HFF-Myc (cell line): ENCODE results near the gene DSTN.

Experiments used
- DNase-seq: peaks from one replicate; pipeline ENCODE4 v3.0.0-alpha.2; 2011; ENCODE audit warnings: low read depth; ENCODE audit errors: extremely low read depth
- H3K4me3 ChIP-seq: replicated peaks from 2 replicates; pipeline ENCODE4 v1.5.1; 2011; ENCODE audit warnings: low read depth, mild to moderate bottlenecking, control low read depth, low read length
- TF ChIP-seq, protein P1 (sequence below): IDR thresholded peaks from 2 replicates; pipeline ENCODE4 v1.5.1; 2012; ENCODE audit warnings: mild to moderate bottlenecking, low read depth, low read length, control low read depth; ENCODE audit errors: missing control alignments

The DSTN gene

DNA sequence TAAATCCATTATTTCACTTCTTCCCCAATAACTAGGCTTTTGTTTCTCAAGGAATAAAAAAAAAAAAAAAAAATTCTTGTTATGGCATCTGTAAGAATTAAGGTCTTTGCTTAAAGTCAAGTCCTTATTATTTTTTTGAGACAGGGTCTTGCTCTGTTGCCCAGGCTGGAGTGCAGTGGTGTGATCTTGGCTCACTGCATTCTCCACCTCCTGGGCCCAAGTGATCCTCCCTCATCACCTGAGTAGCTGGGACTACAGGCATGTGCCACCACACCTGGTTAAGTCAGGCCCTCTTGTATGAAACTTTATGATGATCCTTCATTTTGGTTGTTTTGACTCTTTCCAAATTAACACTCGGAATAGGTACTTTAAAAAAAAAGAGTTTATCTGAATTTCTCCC is 17.3 kb downstream of the DSTN start:
- DNase-seq = no peak
- H3K4me3 ChIP-seq = no peak overlapping the region
- TF ChIP-seq, protein P1, sequence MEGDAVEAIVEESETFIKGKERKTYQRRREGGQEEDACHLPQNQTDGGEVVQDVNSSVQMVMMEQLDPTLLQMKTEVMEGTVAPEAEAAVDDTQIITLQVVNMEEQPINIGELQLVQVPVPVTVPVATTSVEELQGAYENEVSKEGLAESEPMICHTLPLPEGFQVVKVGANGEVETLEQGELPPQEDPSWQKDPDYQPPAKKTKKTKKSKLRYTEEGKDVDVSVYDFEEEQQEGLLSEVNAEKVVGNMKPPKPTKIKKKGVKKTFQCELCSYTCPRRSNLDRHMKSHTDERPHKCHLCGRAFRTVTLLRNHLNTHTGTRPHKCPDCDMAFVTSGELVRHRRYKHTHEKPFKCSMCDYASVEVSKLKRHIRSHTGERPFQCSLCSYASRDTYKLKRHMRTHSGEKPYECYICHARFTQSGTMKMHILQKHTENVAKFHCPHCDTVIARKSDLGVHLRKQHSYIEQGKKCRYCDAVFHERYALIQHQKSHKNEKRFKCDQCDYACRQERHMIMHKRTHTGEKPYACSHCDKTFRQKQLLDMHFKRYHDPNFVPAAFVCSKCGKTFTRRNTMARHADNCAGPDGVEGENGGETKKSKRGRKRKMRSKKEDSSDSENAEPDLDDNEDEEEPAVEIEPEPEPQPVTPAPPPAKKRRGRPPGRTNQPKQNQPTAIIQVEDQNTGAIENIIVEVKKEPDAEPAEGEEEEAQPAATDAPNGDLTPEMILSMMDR = no peak

DNA sequence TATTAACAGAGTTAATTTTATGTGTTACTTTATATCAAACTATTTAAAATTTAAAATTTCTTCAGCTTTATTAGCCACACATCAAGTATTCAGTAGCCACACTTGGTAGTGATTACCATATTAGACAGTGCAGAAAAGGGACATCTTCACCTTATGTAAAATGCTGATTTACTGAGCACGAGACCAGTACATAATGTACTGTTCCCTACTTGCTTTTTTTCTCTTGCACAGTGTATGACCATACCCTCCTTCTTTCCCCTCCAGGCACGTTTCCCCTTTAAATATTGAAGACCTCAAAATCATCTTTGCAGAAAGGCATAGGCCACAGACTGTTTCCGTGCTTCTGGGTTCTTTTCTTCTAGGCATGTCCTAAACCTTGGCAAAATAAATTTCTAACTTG is 17.9 kb downstream of the DSTN start:
- DNase-seq = no peak
- H3K4me3 ChIP-seq = no peak overlapping the region
- TF ChIP-seq, protein P1 = no peak

DNA sequence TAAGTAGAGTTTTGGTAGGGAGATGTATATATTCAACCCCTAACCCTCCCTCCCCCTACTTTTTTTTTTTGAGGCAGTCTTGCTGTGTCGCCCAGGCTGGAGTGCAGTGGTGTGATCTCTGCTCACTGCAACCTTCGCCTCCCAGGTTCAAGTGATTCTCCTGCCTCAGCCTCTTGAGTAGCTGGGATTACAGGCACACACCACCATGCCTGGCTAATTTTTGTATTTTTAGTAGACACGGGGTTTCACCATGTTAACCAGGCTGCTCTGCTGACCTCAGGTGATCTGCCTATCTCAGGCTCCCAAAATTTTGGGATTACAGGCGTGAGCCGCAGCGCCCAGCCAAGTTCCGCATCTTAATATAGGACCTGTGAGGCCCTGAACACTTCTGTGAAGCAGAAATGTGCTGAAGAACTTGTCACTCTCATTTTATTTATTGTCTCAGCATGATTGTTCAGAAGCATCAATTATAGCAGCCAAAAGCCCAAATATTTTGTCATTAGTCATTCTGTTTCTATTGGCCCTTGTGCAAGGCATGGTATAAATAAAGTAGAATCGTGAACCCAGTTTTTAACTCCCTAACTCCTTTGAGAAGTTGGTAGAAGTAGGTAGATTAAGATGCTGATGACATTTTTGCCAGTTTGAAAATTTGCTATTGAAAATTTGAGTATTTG is 19.4 kb downstream of the DSTN start:
- no peak for DNase-seq
- H3K4me3 ChIP-seq = no peak overlapping the region
- TF ChIP-seq, protein P1 = no peak

DNA sequence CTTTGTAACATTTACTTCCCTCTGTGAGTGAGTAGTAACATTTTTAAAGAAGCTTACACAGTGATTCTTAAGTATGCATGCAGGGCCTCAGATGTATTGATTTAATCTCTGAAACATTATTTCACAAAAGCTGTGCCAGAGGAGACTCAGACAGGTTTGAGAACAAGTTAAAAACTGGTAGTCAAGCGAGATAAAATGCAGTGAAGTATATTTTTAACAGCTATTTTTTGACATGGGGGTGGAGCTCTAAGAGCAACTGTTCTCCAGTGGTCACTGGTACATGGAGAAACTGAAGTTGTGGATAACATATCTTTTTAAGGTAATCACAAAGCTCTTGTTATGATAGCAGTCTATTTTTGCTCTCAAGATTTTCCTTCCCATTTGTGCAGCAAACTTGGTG is 20.4 kb downstream of the DSTN start:
- H3K4me3 ChIP-seq = no peak overlapping the region
- TF ChIP-seq, protein P1 = no peak
- no peak for DNase-seq

DNA sequence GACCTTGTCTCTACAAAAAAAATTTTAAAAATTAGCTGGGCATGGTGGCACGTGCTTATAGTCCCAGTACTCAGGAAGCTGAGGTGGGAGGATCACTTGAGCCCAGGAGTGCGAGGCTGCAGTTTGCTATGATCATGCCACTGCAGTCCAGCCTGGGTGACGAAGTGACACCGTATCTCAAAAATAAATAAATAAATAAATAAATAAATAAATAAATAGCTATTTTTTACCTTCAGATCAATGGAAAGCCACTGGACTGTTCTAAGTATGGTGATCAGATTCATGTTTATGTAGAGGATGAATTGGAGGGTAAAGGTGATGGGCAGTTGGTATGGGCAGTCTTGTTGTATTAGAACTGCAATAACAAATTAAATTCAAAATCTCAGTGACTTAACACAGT is 24.0 kb downstream of the DSTN start:
- no peak for DNase-seq
- no peak overlapping the region for H3K4me3 ChIP-seq
- TF ChIP-seq, protein P1 = no peak

DNA sequence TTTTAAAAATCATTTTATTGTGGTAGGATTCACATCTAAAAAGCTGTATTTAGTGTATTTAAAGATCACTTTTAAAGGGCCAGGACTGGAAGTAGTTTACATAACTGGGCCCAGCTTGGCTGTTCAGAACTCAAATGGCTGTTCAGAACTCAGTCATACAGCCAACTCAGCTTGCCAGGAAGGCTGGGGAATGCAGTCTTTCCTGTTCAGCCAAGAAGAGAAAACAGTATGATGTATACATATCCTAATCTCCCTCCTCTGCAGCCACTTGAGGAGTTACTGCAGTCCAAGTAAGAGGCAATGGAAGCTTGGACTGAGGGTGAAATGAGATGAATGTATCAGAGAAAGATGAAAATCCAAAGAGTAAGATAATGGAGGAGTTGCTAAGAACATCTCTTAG is 24.6 kb downstream of the DSTN start:
- TF ChIP-seq, protein P1 = no peak
- no peak for DNase-seq
- H3K4me3 ChIP-seq = no peak overlapping the region

DNA sequence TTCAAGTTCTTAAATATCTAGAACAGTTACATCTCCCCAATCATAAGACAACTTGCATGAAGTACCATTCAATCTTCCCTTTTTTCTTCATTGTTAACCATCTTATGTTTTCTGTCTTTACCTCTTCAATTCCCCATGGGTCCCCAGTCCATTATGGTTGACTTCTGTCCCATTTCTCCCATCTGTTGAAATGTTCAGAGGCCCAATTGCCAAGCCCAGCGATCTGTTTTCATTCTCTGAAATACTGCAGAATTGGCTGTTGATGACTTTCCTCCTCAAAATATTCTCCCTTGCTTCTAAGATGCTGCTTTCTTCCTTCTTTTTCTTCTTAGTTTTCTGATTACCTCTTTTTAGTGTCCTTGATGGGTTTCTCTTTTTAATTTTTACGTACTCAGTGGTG is 26.0 kb downstream of the DSTN start:
- H3K4me3 ChIP-seq = no peak overlapping the region
- no peak for DNase-seq
- TF ChIP-seq, protein P1 = no peak
